Left ventricle myocardium inferior (tissue), 1 donor: ENCODE results near the gene COL18A1. TPM values are rescaled to one million over a fixed set of nuclear protein-coding genes. Genes with fewer than 3 reads are reported as not detected.

Experiments
- DNase-seq: peaks from one replicate; pipeline ENCODE4 v3.0.0-alpha.2; 2020
- H3K27ac ChIP-seq: fragments of 200-600 bp; replicated peaks from 2 replicates; pipeline ENCODE4 v1.8.0; 2021
- H3K27me3 ChIP-seq: fragments of 200-600 bp; 2 replicates; pipeline ENCODE4 v1.8.0; 2021; ENCODE audit warnings: low read depth
- H3K36me3 ChIP-seq: fragments of 200-600 bp; 2 replicates; pipeline ENCODE4 v1.8.0; 2021
- H3K4me1 ChIP-seq: fragments of 200-600 bp; 2 replicates; pipeline ENCODE4 v1.8.0; 2021
- H3K4me3 ChIP-seq: fragments of 200-600 bp; 2 replicates; pipeline ENCODE4 v1.8.0; 2021; ENCODE audit warnings: mild to moderate bottlenecking, moderate library complexity
- H3K9me3 ChIP-seq: fragments of 200-600 bp; replicated peaks from 2 replicates; pipeline ENCODE4 v1.8.0; 2021
- CTCF ChIP-seq: fragments of 200-600 bp; IDR thresholded peaks from 2 replicates; pipeline ENCODE4 v1.8.0; 2021; ENCODE audit warnings: antibody characterized with exemption, mild to moderate bottlenecking, borderline replicate concordance
- intact Hi-C: fragments of 100-400 bp; cut with micrococcal nuclease; formaldehyde crosslinking; loops from one replicate; pipeline ENCODE4 v1.11.0; 2022
- total RNA-seq: library from RNA; stranded (reverse); fragmentation: NEBNext Ultra II Directional; extraction: Animal tissue kit (Norgen Biotek cat#: 25700); gene quantifications from one replicate; pipeline ENCODE4 v1.2.1, GENCODE V29; 2021
- donor health status: DM: no; HTN: yes; CAD: no; lungs with severe emphysema.

The COL18A1 gene
- total RNA-seq, 1 donor from 2014 or later, result 66.5 TPM

GRCh38 chr21:45484318-45484717, 79.4 kb downstream of the COL18A1 start:
- Histone ChIP-seq H3K4me3 (no peak overlapping the region), H3K36me3 (peaks cover 60% of the 10 kb centered on the region), H3K27me3 (no peaks in the 10 kb centered on the region), H3K27ac (no peak overlapping the region), H3K9me3 (no peaks in the 10 kb centered on the region), H3K4me1 (no peaks in the 10 kb centered on the region)
- DNase-seq, result no peak
- intact Hi-C loops, result no loop called here
- no peak for TF ChIP-seq CTCF

GRCh38 chr21:45485686-45486442, 80.9 kb downstream of the COL18A1 start:
- no peaks in the 10 kb centered on the region for H3K27me3 ChIP-seq
- no peak for TF ChIP-seq CTCF
- H3K4me3 ChIP-seq, result no peak overlapping the region
- DNase-seq, result no peak
- peaks cover 44% of the 10 kb centered on the region for H3K36me3 ChIP-seq
- intact Hi-C loops, result no loop called here
- H3K27ac ChIP-seq, result no peak overlapping the region
- H3K9me3 ChIP-seq, result no peaks in the 10 kb centered on the region
- H3K4me1 ChIP-seq, result no peaks in the 10 kb centered on the region

GRCh38 chr21:45486443-45487160, 81.6 kb downstream of the COL18A1 start:
- no peak overlapping the region for H3K27ac ChIP-seq
- no peak for DNase-seq
- H3K4me1 ChIP-seq, result no peaks in the 10 kb centered on the region
- intact Hi-C loops, result no loop called here
- no peak overlapping the region for H3K4me3 ChIP-seq
- H3K9me3 ChIP-seq, result no peaks in the 10 kb centered on the region
- no peak for TF ChIP-seq CTCF
- peaks cover 39% of the 10 kb centered on the region for H3K36me3 ChIP-seq
- no peaks in the 10 kb centered on the region for H3K27me3 ChIP-seq

- Histone ChIP-seq H3K4me1 (no peaks in the 10 kb centered on the region), H3K9me3 (no peaks in the 10 kb centered on the region), H3K27me3 (no peaks in the 10 kb centered on the region), H3K36me3 (peaks cover 39% of the 10 kb centered on the region), H3K27ac (no peak overlapping the region), H3K4me3 (no peak overlapping the region)
- no peak for DNase-seq
- intact Hi-C loops, result no loop called here
- no peak for TF ChIP-seq CTCF
Measured at GRCh38 chr21:45487161-45487806, 82.3 kb downstream of the COL18A1 start.

GRCh38 chr21:45487891-45488600, 83.1 kb downstream of the COL18A1 start:
- Histone ChIP-seq H3K27me3 (no peaks in the 10 kb centered on the region), H3K4me1 (no peaks in the 10 kb centered on the region), H3K4me3 (no peak overlapping the region), H3K27ac (no peak overlapping the region), H3K9me3 (no peaks in the 10 kb centered on the region), H3K36me3 (peaks cover 39% of the 10 kb centered on the region)
- DNase-seq, result no peak
- TF ChIP-seq CTCF, result no peak
- intact Hi-C loops, result no loop called here
